Neuronal stem cell (in vitro differentiated cells): ENCODE results near the gene DPT.

Experiments
- DNase-seq: peaks from one replicate; pipeline ENCODE4 v3.0.0-alpha.2; 2013; ENCODE audit warnings: low spot score
- H2AFZ ChIP-seq: one replicate; pipeline ENCODE4 v1.6.1; 2013; ENCODE audit warnings: mild to moderate bottlenecking, low read length, inconsistent platforms
- H2AK5ac ChIP-seq: 2 replicates; pipeline ENCODE4 v1.6.1; 2013; ENCODE audit warnings: low read depth, mild to moderate bottlenecking, inconsistent platforms, low read length, moderate library complexity, mixed read lengths
- H2BK120ac ChIP-seq: 2 replicates; pipeline ENCODE4 v1.6.1; 2013; ENCODE audit warnings: low read depth, mild to moderate bottlenecking, inconsistent platforms, low read length, moderate library complexity, mixed read lengths
- H2BK12ac ChIP-seq: one replicate; pipeline ENCODE4 v1.6.1; 2013; ENCODE audit warnings: low read length, inconsistent platforms
- H2BK15ac ChIP-seq: 2 replicates; pipeline ENCODE4 v1.6.1; 2013; ENCODE audit warnings: mild to moderate bottlenecking, low read length, inconsistent platforms, mixed read lengths
- H2BK5ac ChIP-seq: one replicate; pipeline ENCODE4 v1.6.1; 2013; ENCODE audit warnings: inconsistent platforms, mild to moderate bottlenecking, low read length, moderate library complexity
- H3K14ac ChIP-seq: one replicate; pipeline ENCODE4 v1.6.1; 2013; ENCODE audit warnings: low read length, inconsistent platforms
- H3K18ac ChIP-seq: 2 replicates; pipeline ENCODE4 v1.6.1; 2013; ENCODE audit warnings: low read length, inconsistent platforms
- H3K23ac ChIP-seq: 2 replicates; pipeline ENCODE4 v1.6.1; 2013; ENCODE audit warnings: low read depth, mild to moderate bottlenecking, mixed read lengths, low read length, inconsistent platforms; ENCODE audit not compliant: poor library complexity
- H3K27ac ChIP-seq: replicated peaks from 3 replicates; pipeline ENCODE4 v1.5.1; 2013; ENCODE audit warnings: low read length, inconsistent platforms
- H3K27me3 ChIP-seq, 3 experiments: 2 replicates each; pipeline ENCODE4 v1.6.1; 2013; ENCODE audit warnings: low read length in 3 of 3, mild to moderate bottlenecking in 2 of 3, inconsistent platforms in 1 of 3, low read depth in 1 of 3, mixed read lengths in 1 of 3, moderate library complexity in 1 of 3; ENCODE audit not compliant: control insufficient read depth in 3 of 3, insufficient read depth in 3 of 3
- H3K36me3 ChIP-seq, 2 donors: replicated peaks in 1 of 2; 2 replicates each; pipeline ENCODE4 v1.6.1; 2013; ENCODE audit warnings: low read length in 2 of 2; ENCODE audit not compliant: control insufficient read depth in 2 of 2, insufficient read depth in 2 of 2
- H3K4ac ChIP-seq: 2 replicates; pipeline ENCODE4 v1.6.1; 2013; ENCODE audit warnings: inconsistent platforms, mild to moderate bottlenecking, low read length, moderate library complexity
- H3K4me1 ChIP-seq, 2 donors: 1 replicate in 1 of 2; 2 replicates in 1 of 2; pipeline ENCODE4 v1.6.1; 2013; ENCODE audit warnings: low read length in 2 of 2, low read depth in 1 of 2; ENCODE audit not compliant: control insufficient read depth in 2 of 2, insufficient read depth in 1 of 2
- H3K4me2 ChIP-seq: one replicate; pipeline ENCODE4 v1.6.1; 2013; ENCODE audit warnings: mild to moderate bottlenecking, low read length, inconsistent platforms; ENCODE audit not compliant: insufficient read depth, poor library complexity, severe bottlenecking
- H3K4me3 ChIP-seq, 2 donors: 2 replicates each; pipeline ENCODE4 v1.5.1; 2013; ENCODE audit warnings: low read length in 2 of 2, mild to moderate bottlenecking in 2 of 2, inconsistent platforms in 1 of 2, moderate library complexity in 1 of 2
- H3K79me1 ChIP-seq: one replicate; pipeline ENCODE4 v1.6.1; 2013; ENCODE audit warnings: low read depth, mild to moderate bottlenecking, inconsistent platforms, low read length, moderate library complexity
- H3K9ac ChIP-seq: one replicate; pipeline ENCODE4 v1.6.1; 2013; ENCODE audit warnings: mild to moderate bottlenecking, low read depth, low read length, inconsistent platforms; ENCODE audit not compliant: poor library complexity
- H3K9me3 ChIP-seq, 2 donors: replicated peaks in 1 of 2; 2 replicates each; pipeline versions ENCODE3 to v1.6.1; 2013; ENCODE audit warnings: low read length in 2 of 2, mild to moderate bottlenecking in 2 of 2, inconsistent platforms in 1 of 2, low read depth in 1 of 2, mixed read lengths in 1 of 2, moderate library complexity in 1 of 2; ENCODE audit not compliant: control insufficient read depth in 2 of 2, insufficient read depth in 1 of 2
- H4K8ac ChIP-seq: one replicate; pipeline ENCODE4 v1.6.1; 2013; ENCODE audit warnings: low read depth, mild to moderate bottlenecking, inconsistent platforms, low read length, moderate library complexity
- H4K91ac ChIP-seq: one replicate; pipeline ENCODE4 v1.6.1; 2013; ENCODE audit warnings: low read length, low read depth, mild to moderate bottlenecking, inconsistent platforms; ENCODE audit not compliant: poor library complexity
- WGBS, 2 donors: extraction: QIAGEN DNeasy Blood & Tissue Kit; methylation state at CpG; one replicate each; pipeline ENCODE4 v1.1.7; 2013; ENCODE audit warnings: missing lambda C conversion rate in 2 of 2, mixed read lengths in 1 of 2; ENCODE audit not compliant: insufficient read length in 2 of 2, insufficient replicate concordance in 1 of 2; ENCODE audit errors: extremely low coverage in 2 of 2; 5-methylcytosine and 5-hydroxymethylcytosine counted together

DPT gene

DNA sequence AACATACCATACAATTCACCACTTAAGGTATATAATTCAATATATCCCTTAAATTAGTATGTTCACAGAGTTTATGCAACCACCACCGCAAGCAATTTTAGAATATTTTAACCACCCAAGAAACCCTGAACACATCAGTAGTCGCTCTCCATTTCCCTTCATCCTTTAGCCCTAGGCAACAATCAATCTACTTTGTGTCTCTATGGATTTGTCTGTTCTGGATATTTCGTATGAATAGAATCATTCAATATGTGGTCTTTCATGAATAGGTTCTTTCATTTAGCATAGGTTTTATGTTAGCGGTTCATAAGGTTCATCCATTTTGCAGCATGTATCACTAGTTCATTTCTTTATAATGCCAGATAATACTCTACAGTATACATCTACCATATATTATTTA is 4.2 kb upstream of the DPT start:
- H3K9ac ChIP-seq = no peak overlapping the region
- H3K18ac ChIP-seq = no peak overlapping the region
- H3K36me3 ChIP-seq = no peaks in the 10 kb centered on the region
- no peak overlapping the region for H3K23ac ChIP-seq
- H3K14ac ChIP-seq = no peak overlapping the region
- no peak for DNase-seq
- no peak overlapping the region for H4K8ac ChIP-seq
- no peak overlapping the region for H3K27ac ChIP-seq
- H3K4me3 ChIP-seq = no peak overlapping the region
- no peak overlapping the region for H4K91ac ChIP-seq
- no peak overlapping the region for H2BK15ac ChIP-seq
- H2BK12ac ChIP-seq = no peak overlapping the region
- H2BK5ac ChIP-seq = no peak overlapping the region
- peaks cover 0 to 3% of the 10 kb centered on the region in 2 donors for H3K9me3 ChIP-seq
- no CpG with 5 or more reads among the region's 4 CpGs for WGBS, 2 donors
- no peak overlapping the region for H2AK5ac ChIP-seq
- H2AFZ ChIP-seq = no peak overlapping the region
- no peak overlapping the region for H2BK120ac ChIP-seq
- H3K27me3 ChIP-seq = no peaks in the 10 kb centered on the region
- H3K4ac ChIP-seq = no peak overlapping the region
- H3K4me1 ChIP-seq = peaks cover 0 to 4% of the 10 kb centered on the region in 2 donors
- no peaks in the 10 kb centered on the region for H3K79me1 ChIP-seq
- H3K4me2 ChIP-seq = no peak overlapping the region

DNA sequence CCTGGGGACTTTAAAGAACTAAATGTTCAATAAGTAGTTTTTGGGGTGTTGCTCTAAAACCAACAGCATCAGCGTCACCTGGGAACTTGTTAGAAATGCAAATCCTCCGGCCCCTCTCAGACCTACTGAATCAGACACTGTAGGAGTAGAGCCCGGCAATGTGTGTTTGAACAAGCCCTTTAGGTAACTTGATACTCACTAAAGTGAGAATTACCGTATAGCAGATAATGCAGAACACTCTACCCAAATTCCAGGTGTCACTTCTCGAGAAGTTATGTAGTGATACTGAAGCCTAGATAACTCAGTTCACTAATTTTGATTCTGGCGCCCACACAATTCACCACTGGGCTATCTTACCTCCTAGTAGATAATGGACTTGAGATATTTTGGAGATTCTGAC is 3.7 kb upstream of the DPT start:
- no peak overlapping the region for H3K4me3 ChIP-seq
- H2AFZ ChIP-seq = no peak overlapping the region
- H4K8ac ChIP-seq = no peak overlapping the region
- H3K4ac ChIP-seq = no peak overlapping the region
- no peak overlapping the region for H2BK120ac ChIP-seq
- H3K4me1 ChIP-seq = peaks cover 0 to 4% of the 10 kb centered on the region in 2 donors
- H2BK5ac ChIP-seq = no peak overlapping the region
- DNase-seq = no peak
- H2BK15ac ChIP-seq = no peak overlapping the region
- H3K79me1 ChIP-seq = no peaks in the 10 kb centered on the region
- no peak overlapping the region for H3K23ac ChIP-seq
- H4K91ac ChIP-seq = no peak overlapping the region
- H3K9ac ChIP-seq = no peak overlapping the region
- H3K14ac ChIP-seq = no peak overlapping the region
- H2BK12ac ChIP-seq = no peak overlapping the region
- no peak overlapping the region for H3K27ac ChIP-seq
- peaks cover 0 to 3% of the 10 kb centered on the region in 2 donors for H3K9me3 ChIP-seq
- no peak overlapping the region for H3K18ac ChIP-seq
- no peaks in the 10 kb centered on the region for H3K27me3 ChIP-seq
- H3K36me3 ChIP-seq = no peaks in the 10 kb centered on the region
- H3K4me2 ChIP-seq = no peak overlapping the region
- no CpG with 5 or more reads among the region's 6 CpGs for WGBS, 2 donors
- no peak overlapping the region for H2AK5ac ChIP-seq

DNA sequence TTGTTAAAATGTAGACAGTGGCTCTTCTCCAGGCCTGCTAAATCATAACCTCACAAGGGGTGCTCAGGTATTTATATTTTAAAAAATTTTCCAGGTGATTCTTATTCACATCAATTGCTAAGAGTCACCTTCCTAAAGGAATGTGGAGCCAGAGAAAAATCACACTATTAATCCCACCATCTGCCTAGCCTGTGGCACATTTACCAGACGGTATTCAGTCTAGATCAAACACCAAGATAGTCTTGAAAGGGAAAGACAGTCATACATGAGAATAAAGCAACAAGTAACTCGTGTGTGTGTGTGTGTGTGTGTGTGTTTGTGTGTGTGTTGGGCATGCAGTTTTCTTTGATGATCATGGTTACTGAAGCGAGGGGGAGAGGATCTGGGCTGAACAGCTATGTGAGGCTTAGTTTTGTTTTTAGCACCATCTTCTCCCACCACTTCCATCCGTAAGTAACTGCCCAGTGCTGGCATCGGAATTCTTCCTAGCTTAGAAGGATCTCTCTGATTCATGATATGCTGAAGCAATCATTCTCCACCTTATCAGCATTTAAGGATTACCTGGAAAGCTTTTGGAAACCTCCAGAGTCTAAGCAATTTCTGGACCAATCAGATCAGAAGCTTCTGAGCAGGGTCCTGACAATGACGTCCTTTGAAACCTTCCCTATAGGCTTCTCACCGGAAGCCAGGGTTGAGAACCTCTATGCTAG is 2.4 kb upstream of the DPT start:
- WGBS, 2 donors = no CpG with 5 or more reads among the region's 7 CpGs
- H3K14ac ChIP-seq = no peak overlapping the region
- no peak overlapping the region for H3K27ac ChIP-seq
- H3K9ac ChIP-seq = no peak overlapping the region
- no peaks in the 10 kb centered on the region for H3K27me3 ChIP-seq
- H4K8ac ChIP-seq = no peak overlapping the region
- no peak overlapping the region for H3K23ac ChIP-seq
- H3K4me3 ChIP-seq = no peak overlapping the region
- H3K4me2 ChIP-seq = no peak overlapping the region
- no peak overlapping the region for H2AFZ ChIP-seq
- H3K79me1 ChIP-seq = no peaks in the 10 kb centered on the region
- H4K91ac ChIP-seq = no peak overlapping the region
- H2AK5ac ChIP-seq = no peak overlapping the region
- H3K18ac ChIP-seq = no peak overlapping the region
- H2BK15ac ChIP-seq = no peak overlapping the region
- no peak overlapping the region for H3K4ac ChIP-seq
- no peak for DNase-seq
- H2BK120ac ChIP-seq = no peak overlapping the region
- no peak overlapping the region for H2BK12ac ChIP-seq
- H3K9me3 ChIP-seq = peaks cover 0 to 3% of the 10 kb centered on the region in 2 donors
- peaks cover 0 to under 1% of the 10 kb centered on the region in 2 donors for H3K4me1 ChIP-seq
- no peak overlapping the region for H2BK5ac ChIP-seq
- no peaks in the 10 kb centered on the region for H3K36me3 ChIP-seq

DNA sequence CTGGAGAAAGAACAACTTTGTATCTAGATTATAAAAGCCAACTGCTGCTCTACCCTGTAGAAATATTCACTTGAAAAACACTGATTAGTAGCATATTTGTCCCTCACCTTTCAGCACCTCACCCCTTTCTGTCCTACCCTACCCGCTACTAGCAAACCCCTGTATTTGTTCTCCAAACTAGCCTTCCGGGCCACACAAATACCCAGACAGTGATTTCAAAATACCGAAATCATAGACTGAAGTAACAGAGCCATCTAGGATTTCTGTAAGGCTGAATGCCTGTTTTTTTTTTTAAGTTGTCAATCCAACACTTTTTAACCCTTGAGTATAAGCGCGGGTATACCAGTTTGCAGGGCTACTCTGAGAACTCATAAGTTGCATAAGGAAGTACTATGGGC is 398 bp upstream of the DPT start:
- Histone ChIP-seq H3K9me3 (peaks cover 0 to 3% of the 10 kb centered on the region in 2 donors), H3K4me2 (no peak overlapping the region), H2BK12ac (no peak overlapping the region), H4K8ac (no peak overlapping the region), H2BK5ac (no peak overlapping the region), H3K4ac (no peak overlapping the region), H3K9ac (no peak overlapping the region), H2AK5ac (no peak overlapping the region), H2BK15ac (no peak overlapping the region), H3K23ac (no peak overlapping the region), H3K36me3 (no peaks in the 10 kb centered on the region), H2BK120ac (no peak overlapping the region), H3K4me1 (no peaks in the 10 kb centered on the region), H3K4me3 (no peak overlapping the region), H4K91ac (no peak overlapping the region), H3K14ac (no peak overlapping the region), H3K27me3 (no peaks in the 10 kb centered on the region), H3K79me1 (no peaks in the 10 kb centered on the region), H2AFZ (no peak overlapping the region), H3K27ac (no peak overlapping the region), H3K18ac (no peak overlapping the region)
- DNase-seq = no peak
- no CpG with 5 or more reads among the region's 5 CpGs for WGBS, 2 donors
